ENCODE measurements around the gene CDK16.
A peak's percentile ranks its signal among the peaks of the same experiment; 100 is the strongest.

CDK16 gene

DNA sequence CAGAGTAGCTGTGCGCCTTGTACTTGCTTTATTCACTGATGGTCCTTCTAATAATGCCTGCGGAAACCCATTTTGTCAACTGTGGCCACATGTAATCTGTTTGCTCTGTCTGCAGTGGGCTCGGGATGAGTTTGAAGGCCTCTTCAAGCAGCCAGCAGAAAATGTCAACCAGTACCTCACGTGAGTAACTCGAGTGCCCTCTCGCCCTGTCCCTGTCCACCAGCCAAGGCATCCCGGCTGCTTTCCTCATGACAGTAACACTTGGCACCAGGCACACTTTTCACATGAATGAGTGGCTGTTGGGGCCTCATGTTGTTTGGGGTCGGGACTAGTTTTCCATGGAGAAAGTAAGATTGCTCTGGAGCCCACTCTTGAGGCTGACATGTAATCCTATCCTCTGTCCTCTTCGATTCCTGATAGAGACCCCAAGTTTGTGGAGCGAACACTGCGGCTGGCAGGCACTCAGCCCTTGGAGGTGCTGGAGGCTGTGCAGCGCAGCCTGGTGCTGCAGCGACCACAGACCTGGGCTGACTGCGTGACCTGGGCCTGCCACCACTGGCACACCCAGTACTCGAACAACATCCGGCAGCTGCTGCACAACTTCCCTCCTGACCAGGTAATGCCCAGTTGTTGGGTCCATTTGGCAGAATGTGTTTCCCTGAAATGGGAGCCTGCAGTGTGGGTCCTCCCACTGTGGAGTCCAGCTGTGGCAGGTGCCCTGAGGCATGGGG, 8.8 kb upstream of the CDK16 start:
- no peaks in the 10 kb centered on the region for H3K4me1 ChIP-seq
- no peaks in the 10 kb centered on the region for H3K9me3 ChIP-seq
- intact Hi-C loops (cut with DNase I; ENCODE audit: low total_unique reads), result no loop called here
- H3K4me3 ChIP-seq, result no peak overlapping the region
- peaks cover 40 to 100% (median 100%) of the 10 kb centered on the region in 3 donors for H3K36me3 ChIP-seq
- H3K27ac ChIP-seq, result no peak overlapping the region
- TF ChIP-seq, protein P1, sequence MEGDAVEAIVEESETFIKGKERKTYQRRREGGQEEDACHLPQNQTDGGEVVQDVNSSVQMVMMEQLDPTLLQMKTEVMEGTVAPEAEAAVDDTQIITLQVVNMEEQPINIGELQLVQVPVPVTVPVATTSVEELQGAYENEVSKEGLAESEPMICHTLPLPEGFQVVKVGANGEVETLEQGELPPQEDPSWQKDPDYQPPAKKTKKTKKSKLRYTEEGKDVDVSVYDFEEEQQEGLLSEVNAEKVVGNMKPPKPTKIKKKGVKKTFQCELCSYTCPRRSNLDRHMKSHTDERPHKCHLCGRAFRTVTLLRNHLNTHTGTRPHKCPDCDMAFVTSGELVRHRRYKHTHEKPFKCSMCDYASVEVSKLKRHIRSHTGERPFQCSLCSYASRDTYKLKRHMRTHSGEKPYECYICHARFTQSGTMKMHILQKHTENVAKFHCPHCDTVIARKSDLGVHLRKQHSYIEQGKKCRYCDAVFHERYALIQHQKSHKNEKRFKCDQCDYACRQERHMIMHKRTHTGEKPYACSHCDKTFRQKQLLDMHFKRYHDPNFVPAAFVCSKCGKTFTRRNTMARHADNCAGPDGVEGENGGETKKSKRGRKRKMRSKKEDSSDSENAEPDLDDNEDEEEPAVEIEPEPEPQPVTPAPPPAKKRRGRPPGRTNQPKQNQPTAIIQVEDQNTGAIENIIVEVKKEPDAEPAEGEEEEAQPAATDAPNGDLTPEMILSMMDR (IDR thresholded peaks at IDR 0.05), result no peak
- no peaks in the 10 kb centered on the region for H3K27me3 ChIP-seq
- no peak for DNase-seq

DNA sequence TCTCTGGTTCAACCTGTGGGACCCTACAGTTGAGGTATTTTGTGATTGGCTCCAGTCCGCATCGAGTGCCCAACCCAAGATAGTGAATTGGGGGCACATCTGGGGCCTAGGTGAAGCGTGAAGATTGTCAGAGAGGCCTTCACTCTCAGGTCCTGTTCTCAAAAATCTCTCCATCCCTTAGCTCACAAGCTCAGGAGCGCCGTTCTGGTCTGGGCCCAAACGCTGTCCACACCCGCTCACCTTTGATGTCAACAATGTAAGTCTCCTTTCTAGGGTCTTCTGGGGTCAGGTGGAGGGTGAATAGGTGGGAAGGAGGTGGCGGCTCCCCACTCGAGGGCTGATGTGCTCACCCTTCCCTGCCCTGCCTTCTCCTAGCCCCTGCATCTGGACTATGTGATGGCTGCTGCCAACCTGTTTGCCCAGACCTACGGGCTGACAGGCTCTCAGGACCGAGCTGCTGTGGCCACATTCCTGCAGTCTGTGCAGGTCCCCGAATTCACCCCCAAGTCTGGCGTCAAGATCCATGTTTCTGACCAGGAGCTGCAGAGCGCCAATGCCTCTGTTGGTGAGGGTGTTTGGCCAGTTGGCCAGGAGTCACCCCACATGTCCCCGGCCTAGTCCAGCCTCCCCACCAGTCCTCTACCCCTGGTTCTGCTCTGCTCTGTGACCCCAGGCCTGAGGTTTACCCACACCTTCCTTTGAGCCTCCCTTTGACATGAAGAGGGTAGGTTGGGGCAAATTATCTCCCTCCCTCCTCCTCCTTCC, 7.6 kb upstream of the CDK16 start:
- Histone ChIP-seq H3K36me3 (peaks cover 40 to 100% (median 100%) of the 10 kb centered on the region in 3 donors), H3K27ac (no peak overlapping the region), H3K9me3 (no peaks in the 10 kb centered on the region), H3K27me3 (no peaks in the 10 kb centered on the region), H3K4me1 (no peaks in the 10 kb centered on the region), H3K4me3 (no peak overlapping the region)
- peak in 1 of 2 donors; percentile 45 for DNase-seq
- intact Hi-C loops (cut with DNase I; ENCODE audit: low total_unique reads), result no loop called here
- TF ChIP-seq, protein P1 (IDR thresholded peaks at IDR 0.05), result no peak

DNA sequence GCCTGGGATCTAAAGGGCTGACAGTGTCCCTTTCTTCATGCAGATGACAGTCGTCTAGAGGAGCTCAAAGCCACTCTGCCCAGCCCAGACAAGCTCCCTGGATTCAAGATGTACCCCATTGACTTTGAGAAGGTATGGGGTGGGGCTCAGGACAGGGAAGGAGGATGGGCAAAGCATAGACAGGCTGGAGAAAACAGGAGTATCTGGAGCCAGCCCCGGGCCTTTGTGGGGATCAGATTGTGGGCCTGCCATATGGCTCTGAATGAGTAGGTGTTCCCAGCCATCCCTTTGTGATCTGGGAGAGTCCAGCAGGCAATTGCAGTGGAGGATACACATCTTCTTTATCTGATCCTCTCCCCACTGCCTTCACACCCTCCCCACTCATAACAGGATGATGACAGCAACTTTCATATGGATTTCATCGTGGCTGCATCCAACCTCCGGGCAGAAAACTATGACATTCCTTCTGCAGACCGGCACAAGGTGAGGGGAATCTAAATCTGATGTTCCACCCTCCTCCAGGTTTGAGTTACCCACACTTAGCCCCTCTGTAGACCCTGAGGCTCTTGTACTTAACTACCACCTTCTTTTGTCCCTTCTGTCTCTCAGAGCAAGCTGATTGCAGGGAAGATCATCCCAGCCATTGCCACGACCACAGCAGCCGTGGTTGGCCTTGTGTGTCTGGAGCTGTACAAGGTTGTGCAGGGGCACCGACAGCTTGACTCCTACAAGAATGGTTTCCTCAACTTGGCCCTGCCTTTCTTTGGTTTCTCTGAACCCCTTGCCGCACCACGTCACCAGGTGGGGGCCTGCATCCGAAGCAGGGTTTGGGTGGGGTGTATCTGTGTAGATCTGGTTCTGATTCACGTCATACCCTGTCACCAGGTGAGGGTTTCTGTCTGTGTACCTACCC, 5.8 kb upstream of the CDK16 start:
- peaks cover 0 to 13% (median 10%) of the 10 kb centered on the region in 4 donors for H3K4me1 ChIP-seq
- DNase-seq, result peak in 1 of 2 donors; percentile 25
- TF ChIP-seq, protein P1 (IDR thresholded peaks at IDR 0.05), result no peak
- H3K27ac ChIP-seq, result no peak overlapping the region
- no peaks in the 10 kb centered on the region for H3K9me3 ChIP-seq
- H3K27me3 ChIP-seq, result no peaks in the 10 kb centered on the region
- intact Hi-C loops (cut with DNase I; ENCODE audit: low total_unique reads), result no loop called here
- peaks cover 34 to 88% (median 84%) of the 10 kb centered on the region in 3 donors for H3K36me3 ChIP-seq
- H3K4me3 ChIP-seq, result no peak overlapping the region

DNA sequence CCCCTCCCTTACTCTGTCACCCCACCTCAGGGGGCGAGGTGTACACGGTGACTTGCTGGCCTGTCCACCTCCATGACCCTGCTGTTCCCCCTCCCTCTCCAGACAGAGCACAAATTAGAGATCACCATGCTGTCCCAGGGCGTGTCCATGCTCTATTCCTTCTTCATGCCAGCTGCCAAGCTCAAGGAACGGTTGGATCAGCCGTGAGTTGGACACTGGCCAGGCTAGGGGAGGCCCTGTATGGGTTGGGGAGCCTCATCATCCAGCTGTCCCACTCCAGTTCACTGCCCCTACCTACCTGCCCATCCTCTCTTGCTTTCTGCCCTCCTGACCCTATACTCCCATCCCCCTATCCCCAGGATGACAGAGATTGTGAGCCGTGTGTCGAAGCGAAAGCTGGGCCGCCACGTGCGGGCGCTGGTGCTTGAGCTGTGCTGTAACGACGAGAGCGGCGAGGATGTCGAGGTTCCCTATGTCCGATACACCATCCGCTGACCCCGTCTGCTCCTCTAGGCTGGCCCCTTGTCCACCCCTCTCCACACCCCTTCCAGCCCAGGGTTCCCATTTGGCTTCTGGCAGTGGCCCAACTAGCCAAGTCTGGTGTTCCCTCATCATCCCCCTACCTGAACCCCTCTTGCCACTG, 3.9 kb upstream of the CDK16 start:
- TF ChIP-seq, protein P1 (IDR thresholded peaks at IDR 0.05), result no peak
- peak in 1 of 2 donors; percentile 50 for DNase-seq

More for the DNA sequence above, 3.9 kb upstream of the CDK16 start:
- Histone ChIP-seq H3K27me3 (no peaks in the 10 kb centered on the region), H3K36me3 (peaks cover 27 to 69% (median 65%) of the 10 kb centered on the region in 3 donors), H3K4me1 (peaks cover 0 to 18% (median 10%) of the 10 kb centered on the region in 4 donors), H3K27ac (no peak overlapping the region), H3K4me3 (no peak overlapping the region), H3K9me3 (no peaks in the 10 kb centered on the region)
- intact Hi-C loops (cut with DNase I; ENCODE audit: low total_unique reads), result no loop called here

Data from tibial artery (tissue), 4 donors.